GM18868 (cell line): Measurements from ENCODE around the gene C3orf33.
"Not testable (repeated sequence)": the region's sequence is repeated elsewhere in the genome, so short reads cannot be mapped to it uniquely, and the experiment has no call there.

Experiments
- ATAC-seq: cut with Tn5 transposase; IDR thresholded peaks from one replicate; pipeline ENCODE4 v1.9.1; 2021; ENCODE audit warnings: mild to moderate bottlenecking, moderate library complexity; ENCODE audit not compliant: unreplicated experiment

C3orf33 gene, protein sequence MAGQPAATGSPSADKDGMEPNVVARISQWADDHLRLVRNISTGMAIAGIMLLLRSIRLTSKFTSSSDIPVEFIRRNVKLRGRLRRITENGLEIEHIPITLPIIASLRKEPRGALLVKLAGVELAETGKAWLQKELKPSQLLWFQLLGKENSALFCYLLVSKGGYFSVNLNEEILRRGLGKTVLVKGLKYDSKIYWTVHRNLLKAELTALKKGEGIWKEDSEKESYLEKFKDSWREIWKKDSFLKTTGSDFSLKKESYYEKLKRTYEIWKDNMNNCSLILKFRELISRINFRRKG

DNA sequence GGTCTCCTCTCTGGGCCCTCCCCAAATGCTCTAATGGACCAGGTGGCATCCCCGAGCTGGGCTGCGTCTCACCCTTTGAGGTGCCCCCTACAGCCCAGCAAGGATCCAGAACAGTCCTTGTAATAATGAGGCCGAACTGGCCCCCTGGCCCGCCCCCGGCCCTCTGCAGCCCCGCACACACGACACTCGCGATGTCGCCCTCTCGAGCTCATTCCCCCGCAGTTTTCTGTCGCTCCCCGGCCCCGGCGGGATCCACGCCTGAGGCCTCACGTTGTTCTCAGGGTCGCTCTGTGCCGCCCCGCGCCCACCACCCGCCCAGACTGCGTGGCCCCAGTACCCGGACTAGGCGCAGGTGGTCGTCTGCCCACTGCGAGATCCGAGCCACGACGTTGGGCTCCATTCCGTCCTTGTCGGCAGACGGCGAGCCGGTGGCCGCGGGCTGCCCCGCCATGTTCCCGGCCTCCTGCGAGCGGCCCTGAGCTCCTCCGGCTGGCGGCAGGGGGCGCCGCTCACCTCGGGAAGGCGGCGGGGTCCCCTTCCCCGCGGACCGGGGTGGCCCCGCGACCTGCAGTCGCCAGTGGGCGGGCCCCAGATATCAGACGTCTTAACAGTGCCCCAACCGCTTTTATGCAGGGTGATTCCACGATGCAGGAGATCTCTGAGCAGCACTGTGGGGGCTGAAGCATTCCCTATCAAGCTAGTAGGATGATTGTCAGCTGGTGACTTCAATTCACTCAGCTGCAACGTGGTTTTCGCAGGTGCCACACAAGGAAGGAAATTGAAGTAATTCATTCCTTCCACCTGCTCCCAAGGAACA lies at the start of gene C3orf33:
Gene C3orf33 (minus strand): TSS at position 477 of the 817 bp plus-strand sequence. CDS start 26 bp downstream, at position 451.
- ATAC-seq = peak; percentile 96

GRCh38 chr3:155854141-155854940 lies 48.3 kb upstream of the C3orf33 start, which contains the start of gene SLC33A1:
Gene SLC33A1 (minus strand): TSS chr3:155854427. CDS start chr3:155853997, 430 bp downstream.
- peak; percentile 94 for ATAC-seq

DNA sequence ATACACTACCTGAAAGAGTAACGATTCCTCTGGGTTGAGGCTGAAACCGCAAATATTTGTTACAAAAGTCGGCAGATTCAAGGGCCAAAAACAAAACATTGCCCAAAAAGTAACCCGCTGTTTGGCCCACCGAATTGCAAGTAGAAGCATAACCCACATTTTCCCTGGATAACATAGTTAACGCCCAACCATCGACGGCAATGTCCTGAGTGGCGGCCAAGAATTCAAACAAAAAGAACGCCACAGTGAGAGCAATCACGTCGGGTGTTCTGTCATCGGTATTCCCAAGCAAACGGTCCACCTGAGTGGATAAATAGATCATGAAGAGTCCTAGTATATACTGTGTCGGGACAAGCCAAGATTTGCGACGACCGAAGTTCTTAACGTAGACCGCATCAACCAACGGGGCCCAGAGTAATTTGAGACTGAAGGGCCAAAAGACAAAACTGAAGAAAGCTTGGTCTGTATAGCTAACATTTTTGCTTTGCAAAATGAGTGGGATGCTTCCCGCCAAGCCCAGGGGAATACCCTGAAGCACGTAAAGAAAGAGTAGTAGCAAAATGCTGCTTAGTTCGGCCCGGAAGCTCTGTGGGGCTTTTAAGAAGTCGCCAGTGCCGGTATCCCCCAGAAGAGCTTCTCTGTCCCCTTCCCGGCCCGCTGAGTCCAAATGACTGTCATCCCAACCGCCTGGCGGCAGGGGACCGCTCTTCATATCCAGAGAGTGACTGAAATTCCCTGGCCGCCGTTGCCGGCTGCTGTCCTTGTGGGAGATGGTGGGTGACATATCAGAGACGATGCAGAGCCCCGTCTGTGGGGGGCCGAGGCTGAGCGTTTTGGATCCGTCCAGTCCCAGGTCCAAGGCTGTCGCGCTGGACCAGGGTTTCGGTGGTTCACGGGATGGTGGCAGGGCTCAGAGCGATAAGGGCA lies 47.4 kb upstream of the C3orf33 start:
- peak; percentile 1 for ATAC-seq

- ATAC-seq = no peak
Measured at GRCh38 chr3:155852341-155852740, 46.3 kb upstream of the C3orf33 start.

DNA sequence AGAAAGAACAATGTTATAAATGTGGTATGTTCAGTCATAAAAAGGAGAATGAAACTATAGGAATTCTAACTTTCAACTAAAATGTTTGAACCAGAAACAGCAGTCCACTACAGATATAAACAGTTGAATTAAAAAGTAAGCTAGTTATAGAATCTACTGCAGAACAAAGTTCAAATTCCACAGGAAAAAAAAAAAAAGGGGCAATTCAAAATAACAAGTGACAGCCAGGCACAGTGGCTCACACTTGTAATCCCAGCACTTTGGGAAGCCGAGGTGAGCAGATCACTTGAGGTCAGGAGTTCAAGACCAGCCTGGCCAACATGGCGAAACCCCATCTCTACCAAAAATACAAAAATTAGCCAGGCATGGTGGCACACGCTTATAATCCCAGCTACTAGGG lies 43.3 kb upstream of the C3orf33 start:
- not testable (repeated sequence) for ATAC-seq

GRCh38 chr3:155847993-155848392 lies 41.9 kb upstream of the C3orf33 start:
- no peak for ATAC-seq

- ATAC-seq = peak; percentile 49
Measured at GRCh38 chr3:155846119-155846518, 40.0 kb upstream of the C3orf33 start.

DNA sequence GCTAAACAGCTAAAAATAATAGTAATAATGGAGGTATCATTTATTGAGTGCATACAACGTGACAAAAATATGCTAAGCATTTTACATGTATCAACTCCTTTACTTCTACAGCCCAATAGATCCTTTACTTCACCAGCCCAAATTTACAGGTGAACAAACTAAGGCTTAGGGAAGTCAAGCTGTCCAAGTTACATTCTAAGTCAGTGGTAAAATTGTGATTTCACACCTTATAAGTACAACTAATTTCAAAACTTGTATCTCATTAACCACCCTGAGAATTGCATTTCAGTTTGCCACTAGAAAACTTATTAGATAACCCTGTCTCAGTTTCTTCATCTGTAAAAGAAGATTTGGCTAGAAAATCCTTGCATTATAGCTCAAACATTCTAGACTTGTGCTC lies 37.5 kb upstream of the C3orf33 start:
- ATAC-seq = no peak

DNA sequence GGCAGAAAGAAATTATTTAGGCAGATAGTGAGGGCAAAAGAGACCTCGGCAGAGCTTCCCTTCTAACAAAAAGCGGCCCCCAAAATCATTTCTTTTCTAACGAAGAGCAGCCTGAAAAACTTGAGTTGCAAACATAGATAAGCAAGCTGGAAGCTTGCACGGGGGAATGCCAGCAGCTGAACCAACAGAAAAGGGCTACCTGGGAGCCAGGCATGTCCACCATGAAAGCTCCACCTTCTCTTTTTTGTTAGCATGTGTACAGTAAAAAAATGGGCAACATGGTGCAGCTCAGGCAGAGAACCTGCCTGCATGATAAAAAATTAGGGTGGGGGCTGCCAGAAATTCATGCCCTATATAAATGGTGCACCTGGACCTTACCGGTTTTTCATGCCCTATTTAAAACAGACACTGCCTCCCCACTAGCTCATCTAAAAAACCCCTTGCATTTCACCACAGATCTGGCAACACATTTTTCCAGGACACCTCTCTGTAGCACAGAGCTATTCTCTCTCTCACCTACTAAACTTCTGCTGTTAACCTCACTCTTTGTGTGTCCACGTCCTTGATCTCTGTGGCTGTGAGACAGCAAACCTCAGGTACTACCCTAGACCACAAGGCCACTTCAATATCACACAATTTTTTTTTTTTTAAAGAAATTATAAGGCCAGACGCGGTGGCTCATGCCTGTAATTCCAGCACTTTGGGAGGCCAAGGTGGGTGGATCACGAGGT lies 29.4 kb upstream of the C3orf33 start:
- ATAC-seq = no peak

GRCh38 chr3:155828490-155829098 lies 22.5 kb upstream of the C3orf33 start:
- not testable (repeated sequence) for ATAC-seq

DNA sequence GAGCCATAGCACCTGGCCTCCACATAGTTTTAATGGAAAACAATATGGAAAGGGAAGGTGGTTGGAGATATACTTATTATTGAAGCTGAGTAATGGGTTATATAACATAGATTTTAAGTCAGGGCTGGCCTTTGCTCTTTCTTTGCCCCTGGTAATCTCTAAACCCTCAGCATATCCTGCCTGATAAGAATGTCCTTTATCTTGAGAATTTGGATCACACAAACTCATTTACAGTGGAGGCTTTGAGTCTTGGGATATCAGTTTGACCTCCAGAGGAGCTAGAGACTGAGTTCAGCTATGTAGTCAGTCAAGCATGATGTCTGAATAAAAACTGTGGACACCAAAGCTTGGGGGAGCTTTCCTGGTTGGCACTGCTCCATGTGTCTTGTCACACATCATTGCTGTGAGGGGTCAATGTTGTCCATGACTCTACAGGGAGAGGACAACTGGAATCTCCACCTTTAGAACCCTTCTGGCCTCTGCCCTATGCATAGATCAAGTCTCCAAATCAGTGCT lies 9.0 kb upstream of the C3orf33 start:
- no peak for ATAC-seq

DNA sequence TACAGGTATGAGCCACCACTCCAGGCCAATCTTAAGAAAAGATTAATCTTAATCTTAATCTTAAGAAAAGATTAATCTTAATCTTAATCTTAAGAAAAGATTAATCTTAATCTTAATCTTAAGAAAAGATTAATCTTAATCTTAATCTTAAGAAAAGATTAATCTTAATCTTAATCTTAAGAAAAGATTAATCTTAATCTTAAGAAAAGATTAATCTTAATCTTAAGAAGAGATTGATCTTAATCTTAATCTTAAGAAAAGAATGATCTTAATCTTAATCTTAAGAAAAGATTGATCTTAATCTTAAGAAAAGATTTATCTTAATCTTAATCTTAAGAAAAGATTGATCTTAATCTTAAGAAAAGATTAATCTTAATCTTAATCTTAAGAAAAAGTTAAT lies 7.1 kb upstream of the C3orf33 start:
- not testable (repeated sequence) for ATAC-seq

DNA sequence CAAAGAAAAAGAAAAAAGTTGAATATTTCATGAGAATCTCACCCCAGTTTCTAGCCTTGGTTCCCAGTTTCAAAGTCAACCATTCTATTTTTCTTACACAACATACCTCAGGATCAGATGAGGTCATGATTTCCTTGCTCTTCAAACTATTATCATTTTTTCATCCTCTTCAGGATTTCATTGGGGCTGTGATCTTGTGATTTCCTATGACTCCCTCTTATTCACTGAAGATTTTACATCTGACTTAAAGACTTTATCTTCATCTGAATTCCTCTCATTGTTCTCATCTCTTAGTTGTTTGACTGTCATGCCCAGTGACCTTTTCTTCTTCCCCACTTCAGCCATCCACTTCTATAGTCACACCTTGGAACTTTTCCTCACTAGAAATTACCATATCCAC lies 3.1 kb upstream of the C3orf33 start:
- ATAC-seq = no peak

DNA sequence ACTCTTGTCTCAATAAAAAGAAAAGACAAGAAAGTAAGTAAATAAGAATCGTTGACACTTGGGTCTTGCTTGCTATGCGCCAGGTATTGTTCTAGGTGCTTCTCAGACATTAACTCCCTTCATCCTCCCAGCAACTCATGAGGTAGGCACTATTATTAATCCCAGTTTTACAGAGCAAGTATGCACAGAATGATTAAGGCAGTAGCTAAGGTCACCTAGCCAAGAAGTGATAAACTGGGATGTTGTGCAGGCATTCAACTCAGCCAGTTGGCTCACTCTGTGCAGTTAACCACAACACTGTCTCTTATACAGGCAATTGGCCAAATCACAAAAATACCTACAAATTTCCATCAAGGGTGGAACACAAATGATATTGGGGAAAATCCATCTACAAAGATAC lies 1.7 kb upstream of the C3orf33 start:
- no peak for ATAC-seq

DNA sequence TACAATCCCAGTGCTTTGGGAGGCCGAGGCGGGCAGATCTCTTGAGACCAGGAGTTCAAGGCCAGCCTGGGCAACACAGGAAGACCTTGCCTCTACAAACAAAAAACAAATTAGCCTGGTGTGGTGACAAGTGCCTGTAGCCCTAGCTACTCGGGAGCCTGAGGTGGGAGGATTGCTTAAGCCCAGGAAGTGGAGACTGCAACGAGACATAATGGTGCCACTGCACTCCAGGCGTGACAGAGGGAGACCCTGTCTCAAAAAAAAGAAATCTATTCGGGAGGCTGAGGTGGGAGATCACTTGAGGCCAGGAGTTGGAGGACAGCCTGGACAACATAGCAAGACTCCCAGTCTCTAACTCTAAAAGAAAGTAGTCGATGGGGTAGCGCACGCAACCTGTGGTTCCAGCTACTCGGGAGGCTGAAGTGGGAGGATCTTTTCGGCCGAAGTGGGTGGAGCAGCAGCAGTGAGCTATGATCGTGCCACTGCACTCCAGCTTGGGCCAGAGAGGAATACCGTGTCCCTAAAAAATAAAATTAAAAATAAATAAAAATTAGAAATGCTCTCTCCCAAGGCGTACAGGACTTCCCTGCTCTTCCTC lies 775 bp downstream of the C3orf33 start:
- no peak for ATAC-seq

GRCh38 chr3:155804323-155804722 lies 1.8 kb downstream of the C3orf33 start:
- ATAC-seq = no peak

DNA sequence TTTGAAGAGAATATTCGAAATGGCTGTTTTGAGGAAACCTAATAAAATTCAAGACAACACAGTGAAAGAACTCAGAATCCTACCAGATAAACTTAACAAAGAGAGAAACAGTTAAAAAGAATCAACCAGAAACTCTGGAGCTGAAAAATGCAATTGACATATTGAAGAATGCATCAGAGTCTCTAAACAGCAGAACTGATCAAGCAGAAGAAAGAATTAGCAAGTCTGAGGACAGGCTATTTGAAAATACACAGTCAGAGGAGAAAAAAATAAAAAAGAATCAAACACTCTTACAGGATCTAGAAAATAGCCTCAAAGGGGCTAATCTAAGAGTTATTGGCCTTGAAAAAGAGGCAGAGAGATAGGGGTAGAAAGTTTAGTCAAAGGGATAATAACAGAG lies 13.5 kb downstream of the C3orf33 start:
- no peak for ATAC-seq

DNA sequence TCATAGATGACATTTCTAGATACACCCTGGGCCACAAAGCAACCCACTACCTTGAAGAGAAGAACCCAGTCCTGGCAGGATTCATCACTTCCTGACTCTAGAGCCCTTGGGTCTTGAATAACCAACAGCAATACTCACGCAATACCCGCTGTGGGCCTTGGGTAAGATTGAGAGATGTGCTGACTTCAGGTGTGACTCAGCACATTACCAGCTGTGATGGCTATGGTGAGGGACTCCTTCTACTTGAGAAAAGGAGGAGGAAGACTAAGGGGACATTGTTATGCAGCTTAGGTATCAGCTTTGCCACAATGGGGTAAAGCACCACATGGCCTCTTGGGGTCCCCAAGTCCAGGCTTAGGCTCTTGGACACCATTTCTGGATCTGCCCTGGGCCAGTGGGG lies 14.9 kb downstream of the C3orf33 start:
- ATAC-seq = no peak
